HG03159 (cell line): ENCODE measurements around the gene MYOF.
"Not testable (repeated sequence)": the region's sequence is repeated elsewhere in the genome, so short reads cannot be mapped to it uniquely, and the experiment has no call there.

Experiments used
- ATAC-seq: cut with Tn5 transposase; IDR thresholded peaks from one replicate; pipeline ENCODE4 v1.9.1; 2021; ENCODE audit warnings: mild to moderate bottlenecking, moderate library complexity; ENCODE audit not compliant: unreplicated experiment

MYOF gene

DNA sequence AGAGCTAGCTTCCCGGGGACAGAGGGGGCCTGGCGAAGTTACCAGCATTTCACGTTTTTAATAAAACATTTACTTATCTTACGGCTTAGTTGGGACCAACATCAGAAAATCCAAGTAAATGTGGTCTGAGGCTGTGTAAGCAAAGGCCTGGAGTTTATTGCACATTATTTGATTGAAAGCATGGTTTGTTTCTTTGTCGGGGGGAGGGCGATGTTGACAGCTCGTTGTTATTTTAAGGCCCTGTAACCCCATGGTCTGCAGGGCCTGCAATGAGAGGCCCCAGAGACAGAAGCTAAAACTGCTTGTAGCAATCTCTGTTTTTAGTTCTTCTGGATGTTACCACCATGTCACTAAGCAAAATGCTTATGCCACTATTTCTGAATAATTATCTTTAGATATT, 88.9 kb downstream of the MYOF start:
- no peak for ATAC-seq

DNA sequence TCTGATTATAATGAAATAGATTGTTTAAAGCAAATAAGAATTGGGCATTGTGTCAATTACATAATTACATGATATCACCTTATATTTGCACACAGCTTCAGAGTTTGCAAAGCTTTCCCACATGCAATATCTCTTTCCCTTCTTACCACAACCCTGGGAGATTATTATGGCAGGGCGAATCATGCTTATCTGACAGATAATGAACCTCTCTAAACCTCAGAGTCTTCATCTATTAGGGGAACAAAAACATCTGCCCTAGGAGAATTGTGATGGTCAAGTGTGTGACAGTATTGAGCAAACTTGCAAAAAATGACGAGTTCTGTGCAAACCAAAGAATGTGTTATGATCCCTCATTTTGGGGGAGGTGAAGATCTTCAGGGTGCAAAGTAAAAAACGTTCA, 90.0 kb downstream of the MYOF start:
- no peak for ATAC-seq

DNA sequence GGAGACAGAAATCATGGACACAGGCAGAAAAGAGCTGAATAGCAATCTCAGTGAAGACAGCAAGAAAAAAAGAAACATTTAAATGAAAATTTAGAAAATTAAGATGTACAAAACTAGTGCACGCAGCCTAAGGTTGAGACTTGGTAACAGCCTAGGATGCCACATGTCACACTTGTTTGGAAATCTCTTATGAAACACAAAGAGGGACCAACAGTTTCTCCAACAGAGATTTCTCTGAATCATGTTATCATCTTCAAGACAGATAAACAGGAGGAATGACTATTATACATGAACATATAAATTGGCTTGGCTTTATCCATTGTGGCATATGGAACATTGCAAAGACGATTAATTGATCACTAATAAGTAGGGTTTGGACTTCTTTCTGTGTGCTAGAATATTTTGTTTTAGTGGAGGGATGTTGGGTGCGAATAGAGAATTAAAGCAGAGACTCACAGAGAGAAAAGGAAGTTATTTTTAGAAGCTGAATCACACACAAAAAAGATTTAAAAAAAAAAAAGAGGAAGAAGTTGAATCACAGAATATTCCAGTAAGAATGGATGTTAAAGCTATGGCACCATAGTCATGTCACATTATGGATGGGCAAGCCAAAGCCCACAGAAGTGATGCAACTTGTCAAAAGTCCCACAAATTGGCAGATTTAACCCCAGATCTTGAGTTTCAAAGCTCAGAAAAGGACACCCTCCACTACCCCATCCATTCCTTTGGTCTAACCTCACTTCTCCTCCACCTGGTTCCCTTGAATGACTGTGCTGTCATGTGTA, 91.6 kb downstream of the MYOF start:
- ATAC-seq, result no peak

DNA sequence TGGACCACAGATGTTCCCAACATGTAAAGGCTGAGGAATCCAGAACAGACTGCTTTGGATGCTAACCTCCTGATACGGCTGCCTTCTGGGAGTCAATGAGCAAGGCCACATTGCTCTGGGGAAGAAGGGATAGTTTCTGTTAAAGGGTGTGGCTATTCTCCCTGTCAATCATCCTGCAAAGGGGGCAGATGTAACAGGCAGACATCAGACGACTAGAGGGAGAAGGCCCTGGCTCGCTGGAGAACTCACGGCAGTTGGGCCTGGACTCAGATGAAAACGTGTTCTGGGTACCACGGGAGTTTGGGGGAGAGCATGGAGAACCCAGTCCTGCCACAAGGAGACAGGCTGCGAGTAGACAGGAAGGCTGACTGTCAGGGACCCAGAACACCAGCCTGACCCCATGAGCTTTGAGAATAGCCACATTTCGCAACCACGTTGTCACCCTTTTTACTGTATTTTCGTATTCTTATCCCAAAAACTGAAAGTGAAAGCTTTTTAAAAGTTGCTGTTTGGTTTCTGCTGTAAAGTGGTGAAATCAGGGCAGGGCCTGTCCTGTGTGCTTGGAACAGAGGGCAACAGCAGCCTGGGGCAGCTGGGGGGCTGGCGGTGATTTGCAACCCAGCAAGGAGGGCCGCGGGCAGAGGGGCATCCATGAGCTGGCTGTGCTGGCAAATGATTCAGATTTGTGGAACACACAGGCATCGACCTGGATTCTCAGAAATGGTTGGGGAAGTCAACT, 95.3 kb downstream of the MYOF start:
- ATAC-seq, result no peak

DNA sequence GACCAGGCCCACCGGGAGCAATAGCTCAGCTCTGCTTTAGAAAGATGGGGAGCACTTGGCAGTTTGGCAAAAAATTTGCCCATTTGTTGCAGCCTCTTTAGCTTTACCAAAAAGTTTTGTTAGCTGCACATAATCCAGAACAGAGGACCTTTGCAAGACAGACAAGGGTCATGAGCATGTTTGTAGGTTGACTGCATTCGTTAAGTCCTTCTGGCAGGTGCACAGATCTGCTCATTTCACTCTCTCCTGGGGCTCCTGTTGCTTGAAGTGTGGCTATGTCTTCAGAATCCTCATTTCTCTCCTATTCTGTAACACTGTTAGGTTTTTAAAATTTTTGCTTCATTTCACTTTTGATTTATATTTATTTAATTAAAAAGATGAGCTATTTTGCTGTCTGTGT, 96.8 kb downstream of the MYOF start:
- no peak for ATAC-seq

DNA sequence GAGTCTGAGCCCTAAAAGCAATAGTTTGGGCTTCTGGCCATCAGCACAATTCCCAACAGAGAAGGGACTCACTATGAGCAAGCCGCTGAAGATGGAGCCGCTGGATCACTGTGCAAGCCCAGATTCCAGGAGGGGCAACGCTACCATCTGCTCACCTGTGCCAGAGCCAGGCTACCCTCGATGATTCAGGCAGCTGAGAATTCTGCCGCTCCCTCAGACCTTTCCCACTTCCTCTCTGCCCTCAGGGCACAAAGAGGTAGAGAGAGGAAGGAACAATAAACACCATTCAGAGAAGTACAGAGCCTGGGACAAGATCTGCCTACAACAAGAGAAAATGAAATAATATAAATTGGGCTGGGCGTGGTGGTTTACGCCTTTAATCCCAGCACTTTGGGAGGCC, 98.1 kb downstream of the MYOF start:
- no peak for ATAC-seq

DNA sequence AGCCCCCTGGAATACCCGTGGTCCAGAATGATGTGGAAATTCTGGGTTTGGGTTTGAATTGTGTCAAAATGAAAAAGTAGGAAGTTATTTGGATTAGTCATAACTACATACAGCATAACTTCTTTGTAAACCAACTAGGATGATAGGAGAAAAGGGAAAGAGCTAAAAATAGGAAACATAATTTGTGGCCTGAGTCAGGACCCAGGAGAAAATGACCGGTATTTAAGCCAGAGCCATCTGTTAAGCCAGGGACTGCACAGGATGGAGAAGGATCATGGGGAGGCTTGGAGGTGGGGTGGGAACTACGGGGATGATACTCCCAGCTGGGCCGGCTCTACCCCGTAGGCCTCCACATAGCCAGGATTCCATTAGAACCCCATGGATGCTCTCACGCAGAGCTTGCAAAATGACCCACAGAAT, 98.6 kb downstream of the MYOF start:
- ATAC-seq, result no peak

DNA sequence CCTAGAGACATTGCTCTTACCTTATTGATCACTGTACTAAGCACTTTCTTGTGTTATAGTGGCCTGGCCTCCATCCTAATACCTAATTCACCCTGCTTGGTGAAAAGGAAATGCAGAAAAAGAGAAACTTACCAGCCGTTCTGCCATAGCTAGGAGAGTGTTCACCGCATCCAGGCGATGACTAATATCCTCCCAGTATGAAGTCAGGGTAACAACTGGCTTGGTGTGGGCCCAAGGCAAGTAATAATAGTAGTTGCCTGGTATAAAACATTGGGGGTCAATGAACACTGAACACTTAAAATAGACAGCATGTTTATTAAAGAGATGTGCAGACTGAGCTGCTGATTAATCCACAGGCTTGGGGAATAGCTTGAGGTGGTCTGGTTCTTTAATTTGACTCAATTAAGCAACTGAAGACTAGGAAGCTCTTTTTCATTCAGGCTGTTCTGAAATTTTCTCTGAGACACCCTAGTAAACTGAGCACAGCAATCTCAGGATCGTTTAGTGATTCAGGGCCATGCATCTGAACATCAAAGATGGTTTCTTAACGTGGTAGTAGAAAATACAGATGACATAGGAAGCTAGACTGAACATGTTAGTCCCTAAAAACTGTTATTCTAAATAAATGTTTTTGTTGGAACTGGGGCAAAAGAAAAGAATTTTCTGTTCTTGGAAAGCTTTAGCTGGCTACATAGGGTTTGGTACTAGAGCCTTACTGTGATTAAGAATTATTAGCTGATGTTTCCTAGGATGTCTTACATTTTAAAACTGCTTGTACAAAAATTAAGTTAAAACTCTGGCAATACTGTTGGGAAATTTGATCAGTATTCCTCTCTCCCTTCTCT, 102.2 kb downstream of the MYOF start:
- ATAC-seq, result no peak

DNA sequence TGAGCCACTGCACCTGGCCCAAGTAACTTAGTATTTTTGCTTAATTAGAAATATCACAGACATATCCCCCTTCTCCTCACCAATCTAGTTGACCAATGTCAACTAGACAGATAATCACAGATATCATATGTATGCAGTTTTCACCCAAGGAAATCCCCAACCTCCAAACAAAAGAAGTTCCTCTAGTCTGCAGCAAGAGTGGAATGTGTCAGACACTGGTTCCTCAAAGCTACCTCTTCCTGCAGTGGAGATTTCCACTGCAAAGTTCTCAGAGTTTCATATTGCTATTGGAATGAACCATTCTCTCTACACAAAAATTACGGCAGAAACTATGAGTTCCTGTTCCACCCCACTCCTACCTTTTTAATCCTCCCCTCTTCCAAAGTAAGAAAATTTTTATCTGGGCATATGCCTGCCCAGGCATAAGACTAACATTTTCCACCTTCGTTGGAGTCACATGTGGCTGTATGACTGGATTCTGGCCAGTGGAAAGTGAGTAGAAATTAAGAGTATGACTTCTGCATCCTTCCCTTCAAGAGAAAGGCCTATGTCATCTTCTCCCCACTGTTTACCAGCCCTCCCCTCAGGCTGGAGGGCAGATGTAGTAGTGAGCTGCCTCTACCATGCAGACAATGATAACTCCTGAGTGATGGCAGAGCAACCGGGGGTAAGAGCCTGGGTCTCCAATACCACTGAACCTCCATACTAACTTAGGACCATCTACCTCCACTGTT, 103.0 kb downstream of the MYOF start:
- ATAC-seq, result no peak

DNA sequence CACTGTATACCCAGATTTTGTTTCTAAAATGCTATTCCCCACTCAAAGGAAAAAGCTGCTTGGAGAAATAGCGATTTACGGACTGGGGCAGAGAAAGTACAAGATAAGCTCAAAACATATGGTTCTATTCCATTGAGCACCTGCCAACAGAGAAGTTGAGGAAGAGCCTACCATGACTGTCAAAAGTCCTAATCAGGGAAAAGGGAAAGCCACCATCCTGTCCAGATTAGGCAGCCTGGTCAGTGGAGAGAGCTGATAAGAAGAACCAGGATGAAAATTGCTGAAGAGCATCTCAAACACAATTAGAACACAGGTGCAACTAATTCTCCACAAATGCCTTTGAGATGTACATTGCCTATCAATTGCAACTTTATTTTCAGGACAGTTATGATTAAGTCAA, 104.1 kb downstream of the MYOF start:
- no peak for ATAC-seq

DNA sequence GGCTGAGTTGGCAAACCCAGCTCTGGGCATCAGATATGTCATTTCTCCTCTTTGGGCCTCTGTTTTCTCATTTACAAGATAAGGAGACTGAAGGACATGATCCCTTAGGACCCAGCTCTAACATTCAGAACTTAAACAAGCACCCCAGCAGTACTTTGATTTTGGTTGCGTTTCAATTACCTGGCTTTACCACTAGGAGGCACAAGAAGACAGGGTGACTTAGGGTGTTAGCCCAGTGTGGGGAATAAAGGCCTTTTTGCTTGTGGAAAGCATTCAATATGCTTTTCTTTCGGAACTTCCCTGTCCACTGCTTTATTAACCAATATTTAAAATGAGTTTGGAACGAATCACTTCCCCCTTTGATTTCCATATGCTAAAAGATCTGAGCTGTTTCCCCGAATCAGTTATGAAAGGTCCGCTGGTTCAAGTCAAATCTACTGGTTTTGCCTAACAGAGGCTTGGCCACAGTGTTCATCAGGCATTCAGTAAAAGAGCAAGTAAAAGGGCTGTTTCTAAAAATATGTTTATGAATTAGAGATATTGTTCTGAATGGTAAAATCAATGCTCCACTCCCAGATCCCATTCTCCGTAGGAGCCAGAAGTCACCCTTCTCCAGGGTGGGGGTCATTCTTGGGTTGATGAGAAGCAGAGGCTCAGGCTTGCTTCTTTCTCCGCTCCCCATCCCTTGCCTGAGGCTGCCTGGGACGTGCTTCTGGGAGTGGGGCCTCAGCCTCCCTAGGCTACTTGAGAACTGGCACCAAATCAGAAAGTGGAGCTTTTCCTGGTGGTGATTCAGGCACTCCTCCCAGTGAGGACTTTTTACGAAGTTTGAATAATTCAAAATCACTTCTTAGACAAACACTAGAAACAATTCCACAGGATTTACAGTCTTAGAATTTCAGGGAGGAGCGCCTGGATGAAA, 105.5 kb downstream of the MYOF start:
- no peak for ATAC-seq

DNA sequence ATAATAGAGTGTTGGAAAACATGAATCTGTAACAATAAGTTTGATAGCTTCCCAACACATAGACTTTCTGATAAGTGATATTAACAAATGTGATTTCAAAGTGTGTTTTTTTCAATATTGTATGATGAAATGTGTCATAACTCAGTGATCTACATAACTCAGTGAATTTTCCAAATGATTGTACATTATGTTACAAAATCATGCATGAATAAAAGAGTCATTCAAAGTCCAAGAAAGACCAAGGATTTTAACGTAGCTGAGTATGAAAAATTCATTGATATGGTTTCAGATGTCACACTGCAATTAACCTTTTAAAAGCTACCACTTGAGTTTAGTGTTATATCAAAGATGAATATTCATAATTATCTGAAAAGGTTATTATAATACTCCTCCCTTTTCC, 111.2 kb downstream of the MYOF start:
- no peak for ATAC-seq

DNA sequence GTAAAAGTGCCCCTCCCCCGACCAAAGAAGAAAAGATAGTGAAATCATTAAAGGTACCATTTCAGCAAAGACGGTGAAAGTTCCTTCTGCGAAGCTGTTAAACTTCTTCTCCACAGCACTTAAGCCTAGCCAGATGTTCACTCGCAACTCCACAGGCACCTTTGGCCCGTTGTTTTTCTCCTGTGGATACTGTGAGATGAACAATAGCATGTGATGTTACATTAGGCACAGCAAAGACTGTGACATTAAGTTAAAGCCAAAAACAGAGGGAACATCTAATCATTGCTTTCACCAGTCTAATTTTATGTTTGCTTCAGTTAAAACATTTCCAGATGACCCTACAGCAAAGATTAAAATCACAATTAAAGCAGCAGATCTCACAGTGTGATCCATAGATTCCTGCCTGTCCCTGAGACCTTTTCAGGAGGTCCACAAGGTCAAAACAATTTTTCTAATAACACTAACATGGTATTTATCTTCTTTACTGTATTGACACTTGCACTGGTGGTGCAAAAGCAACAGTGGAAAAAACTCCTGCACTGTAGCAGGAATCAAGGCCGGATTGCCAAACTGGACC, 112.5 kb downstream of the MYOF start:
- no peak for ATAC-seq

DNA sequence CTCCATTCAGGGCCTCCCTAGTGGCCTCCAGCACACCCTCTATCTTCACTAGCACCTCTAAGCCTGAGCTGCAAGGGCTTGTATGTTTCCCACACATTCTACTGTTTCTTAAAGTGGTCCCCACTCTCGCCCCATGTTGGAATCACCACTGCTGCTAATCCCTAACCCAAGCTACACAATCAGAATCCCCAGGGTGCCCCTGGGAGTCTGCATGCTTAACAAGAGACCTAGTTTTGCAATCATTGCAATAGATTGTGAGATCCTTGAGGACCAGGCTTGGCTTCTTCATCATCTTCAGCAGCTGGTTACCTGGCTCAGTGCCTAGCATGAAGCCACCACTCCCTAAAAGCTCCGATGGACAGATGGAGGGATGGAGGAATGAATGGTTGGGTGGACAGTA, 113.9 kb downstream of the MYOF start:
- ATAC-seq, result no peak

DNA sequence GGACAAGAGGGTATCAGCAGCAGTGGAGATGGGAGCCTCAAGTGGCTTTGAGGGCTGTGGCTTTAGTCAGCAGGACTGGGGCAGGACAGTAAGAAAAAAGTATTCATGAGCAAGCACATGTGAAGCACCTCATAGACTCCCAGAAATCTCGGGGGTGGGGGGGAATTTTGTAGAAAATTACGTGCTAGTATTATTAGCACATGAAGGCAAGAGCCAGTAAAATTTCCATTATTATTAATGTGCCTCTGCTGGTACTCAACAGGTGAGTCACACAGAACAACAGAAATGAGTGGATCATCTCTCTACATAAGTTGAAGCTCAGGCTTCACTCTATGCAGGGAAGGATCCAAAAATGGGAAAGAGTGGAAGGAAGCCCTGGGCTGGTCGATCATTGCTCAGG, 114.5 kb downstream of the MYOF start:
- ATAC-seq, result no peak

DNA sequence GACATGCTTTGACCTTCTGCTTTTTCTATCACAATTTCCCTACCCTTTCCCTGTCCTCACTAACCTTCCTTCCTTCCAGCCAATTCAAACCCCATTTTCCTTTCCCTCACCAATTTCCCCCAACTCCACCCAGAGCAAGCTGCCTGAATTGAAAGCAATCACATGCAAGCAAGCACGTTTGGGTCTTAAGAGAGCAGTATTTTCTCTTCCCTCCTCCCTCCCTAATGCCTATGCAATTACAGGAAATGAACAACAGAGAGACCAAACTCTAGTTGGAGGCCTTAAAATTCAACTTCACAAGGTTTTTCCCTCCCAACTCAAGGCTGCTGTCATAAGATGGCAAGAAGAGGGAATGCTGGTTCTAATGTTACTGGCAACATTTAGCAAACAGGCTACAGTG, 117.2 kb downstream of the MYOF start:
- ATAC-seq, result no peak

DNA sequence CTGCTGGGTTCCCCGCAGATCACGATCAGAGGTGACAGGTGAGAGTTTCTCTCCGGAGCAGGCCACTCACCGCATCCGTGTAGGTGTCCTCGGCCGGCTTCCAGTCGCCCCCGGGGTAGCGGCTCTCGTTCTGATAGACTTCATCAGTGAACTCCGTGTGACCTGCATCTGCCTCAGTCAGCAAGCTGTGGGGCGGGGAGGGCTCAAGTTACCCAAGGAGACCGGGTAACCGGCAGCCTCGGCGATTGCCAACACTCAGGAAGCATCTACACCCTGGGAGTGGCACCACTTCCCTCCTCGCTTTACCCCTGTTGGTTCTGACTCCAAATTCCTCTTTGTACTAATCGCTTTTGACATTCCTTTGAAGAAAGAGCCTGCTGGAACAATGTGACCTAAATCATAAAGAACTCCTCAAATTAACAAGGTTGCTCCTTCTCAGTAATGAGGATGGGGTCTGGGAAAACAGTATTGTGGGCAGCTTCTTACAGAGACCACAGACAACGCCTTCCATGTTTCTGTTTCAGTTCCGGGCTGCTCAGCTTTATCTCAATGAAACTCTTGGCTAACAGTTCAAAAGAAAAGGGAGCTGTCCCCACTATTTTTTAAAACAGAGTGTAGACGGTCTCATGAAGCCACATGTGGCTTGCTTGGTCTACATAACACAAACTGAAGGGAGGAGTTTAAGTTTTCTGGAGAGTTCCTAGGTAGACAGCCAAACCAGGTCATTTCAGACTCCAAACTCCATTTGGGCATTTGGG, 118.1 kb downstream of the MYOF start:
- no peak for ATAC-seq

DNA sequence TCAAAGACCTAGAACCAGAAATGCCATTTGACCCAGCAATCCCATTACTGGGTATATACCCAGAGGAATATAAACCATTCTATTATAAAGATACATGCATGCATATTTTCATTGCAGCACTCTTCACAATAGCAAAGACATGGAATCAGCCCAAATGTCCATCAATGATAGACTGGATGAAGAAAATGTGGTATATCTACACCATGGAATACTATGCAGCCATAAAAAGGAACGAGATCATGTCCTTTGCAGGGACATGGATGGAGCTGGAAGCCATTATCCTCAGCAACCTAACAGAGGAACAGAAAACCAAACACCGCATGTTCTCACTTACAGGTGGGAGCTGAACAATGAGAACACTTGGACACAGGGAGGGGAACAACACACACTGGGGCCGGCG, 123.7 kb downstream of the MYOF start:
- ATAC-seq, result not testable (repeated sequence)

DNA sequence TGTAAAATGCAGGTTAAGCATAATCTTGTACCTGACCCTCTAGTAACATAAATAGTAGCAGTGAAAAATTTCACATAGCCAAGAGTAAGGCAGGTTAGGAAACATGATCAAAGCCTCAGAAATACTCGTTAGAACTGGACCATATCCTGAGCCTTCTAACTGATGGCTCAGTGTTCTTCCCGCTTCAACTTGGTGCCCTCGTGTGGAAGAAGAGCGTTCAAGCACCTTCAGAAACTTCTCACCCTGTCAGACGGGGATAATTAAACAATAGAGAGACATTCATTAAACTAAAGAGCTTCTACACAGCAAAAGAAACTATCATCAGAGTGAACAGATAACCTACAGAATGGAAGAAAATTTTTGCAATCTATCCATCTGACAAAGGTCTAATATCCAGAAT, 124.5 kb downstream of the MYOF start:
- no peak for ATAC-seq
